ENCODE data around the gene SIX4. TPM values are rescaled to one million over a fixed set of nuclear protein-coding genes. Genes with fewer than 3 reads are reported as not detected.

SIX4 gene
- 0.07 and 0.13 TPM in 2 replicates for total RNA-seq (2013; cell fraction: nucleolus; rRNA removed)
- total RNA-seq (2014; rRNA removed) (0.05 and 0.06 TPM in 2 replicates), total RNA-seq (2014; rRNA removed; fragmentation: Illumina TruSeq; extraction: Trizol) (0.04 TPM in 1 of 2 replicates, not detected in the other), total RNA-seq (2021) (0.26 TPM in 1 of 2 replicates, not detected in the other), polyA plus RNA-seq (2011; rRNA removed) (0.06 and 0.07 TPM in 2 replicates), polyA plus RNA-seq (2014; fragmentation: Illumina TruSeq; extraction: Trizol) (0.04 TPM in 1 of 2 replicates, not detected in the other), polyA plus RNA-seq (2014; fragmentation: Nextera tagmentation; extraction: Ambion mirVana) (not detected), polyA plus RNA-seq (2014; rRNA removed) (not detected in 2 replicates), polyA plus RNA-seq (2016; fragmentation: Nextera tagmentation; extraction: Ambion mirVana) (not detected), polyA minus RNA-seq (2011; rRNA and poly(A)+ RNA removed) (under 0.01 TPM in 1 of 2 replicates, not detected in the other), Bru-seq, nascent RNA (percentile 12 among the genes with signal in this experiment), BruChase-seq, experiment 1, labeled RNA remaining after a 6-hour chase (percentile 15 among the genes with signal in this experiment), BruChase-seq, experiment 2, labeled RNA remaining after a 2-hour chase (percentile 25 among the genes with signal in this experiment)
- not detected for polyA plus RNA-seq (2011; ENCODE audit: low read depth)
- 0.07 TPM in 2 replicates for polyA plus RNA-seq (2011; cell fraction: cytosol; rRNA removed)
- polyA plus RNA-seq (2011; cell fraction: nucleus; rRNA removed) = 0.03 and 0.07 TPM in 2 replicates
- polyA plus RNA-seq (2012) = 0.07 TPM in 1 of 2 replicates, not detected in the other
- not detected in 2 replicates for polyA minus RNA-seq (2011; cell fraction: cytosol; rRNA and poly(A)+ RNA removed)
- polyA minus RNA-seq (2011; cell fraction: nucleus; rRNA and poly(A)+ RNA removed) = not detected in 2 replicates
- long read RNA-seq, experiment 1 = 0 reads
- long read RNA-seq, experiment 2 = 0 reads

DNA sequence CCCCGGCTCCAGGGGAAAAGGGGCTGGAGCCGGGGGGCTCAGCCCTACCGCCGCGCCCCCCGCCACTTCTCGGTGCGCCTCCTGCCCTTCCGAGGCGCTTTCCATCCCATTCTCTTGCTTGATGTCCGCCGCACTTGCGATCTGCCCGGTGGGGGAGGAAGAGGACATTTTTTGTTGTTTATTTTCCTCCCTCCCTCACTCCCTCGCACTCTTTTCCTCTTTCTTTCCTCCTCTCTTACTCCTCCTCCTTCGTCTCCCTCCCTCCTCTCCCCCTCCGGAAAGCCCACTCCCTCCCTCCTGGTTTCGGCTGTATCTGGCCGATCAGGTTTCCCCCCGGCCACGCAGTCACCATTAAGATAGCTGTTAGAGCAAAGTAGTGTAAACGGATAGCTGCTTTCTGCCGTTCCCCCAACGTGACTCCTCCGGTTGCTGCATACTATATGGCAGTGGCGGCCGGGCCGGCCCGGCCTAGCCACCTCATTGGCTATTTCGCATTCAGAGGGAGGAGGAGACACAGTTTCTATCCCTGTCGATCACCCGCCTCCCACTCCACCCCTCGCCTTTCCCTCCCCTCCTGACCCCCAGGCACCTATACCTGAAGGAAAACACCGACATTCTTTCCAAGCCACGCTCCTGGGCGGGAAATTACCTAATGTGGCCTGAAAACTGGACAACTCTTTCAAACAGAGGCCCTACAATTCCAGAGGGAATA lies at the start of gene SIX4:
SIX4 (minus strand) TSS at position 445 of the 712 bp plus-strand sequence; CDS start at position 168, 277 bp downstream.
- POLR2A ChIA-PET = no interaction called here
- 15% methylated on average over 29 of the region's 36 CpGs for WGBS (ENCODE audit: insufficient coverage, insufficient replicate concordance, low lambda C conversion rate, missing lambda C conversion rate)
- H3K79me2 ChIP-seq (ENCODE audit: control insufficient read depth, insufficient read depth, low read length) = no peaks in the 10 kb centered on the region
- peak within 1 kb of the TSS; percentile 98 for H3K4me2 ChIP-seq (ENCODE audit: control insufficient read depth, insufficient read depth)
- intact Hi-C loops (cut with micrococcal nuclease; ENCODE audit: unreplicated experiment) (loop anchor here (10.0 kb wide), 1 partner anchor 531 kb away; no protein-coding TSS in a partner anchor), in situ Hi-C loops (cut with MboI) (no loop called here)
- peaks cover 16 to 28% of the 10 kb centered on the region in 2 experiments for H3K27me3 ChIP-seq (replicated peaks in 1 of 2; ENCODE audit: control insufficient read depth in 2 of 2, insufficient read depth in 2 of 2, low read length in 1 of 2)
- no peaks in the 10 kb centered on the region for H3K9me3 ChIP-seq (replicated peaks; ENCODE audit: control insufficient read depth, insufficient read depth, low read length)
- DNase-seq (ENCODE audit: low read depth, low spot score) (no peak), FAIRE-seq (peak; percentile 7), ATAC-seq (peak; percentile 66)
- BruUV-seq (replicated peaks) = no TSS peak
- RAD21 ChIA-PET (ENCODE audit: unreplicated experiment) = no interaction called here
- peak within 1 kb of the TSS; percentile 42 for H2AFZ ChIP-seq (ENCODE audit: control insufficient read depth, low read depth, low read length)
- no peaks in the 10 kb centered on the region for H3K4me1 ChIP-seq (ENCODE audit: control insufficient read depth, insufficient read depth, low read length)
- no peaks in the 10 kb centered on the region for H3K36me3 ChIP-seq (ENCODE audit: control insufficient read depth in 2 of 2, insufficient read depth in 2 of 2, low read length in 1 of 2)
- H3K27ac ChIP-seq (ENCODE audit: control insufficient read depth, insufficient read depth) = no peak within 1 kb of the TSS
- CTCF ChIA-PET = no interaction called here
- H3K9ac ChIP-seq (ENCODE audit: control insufficient read depth, insufficient read depth, low read length) = peak within 1 kb of the TSS; percentile 8; the same call in 1 of the 2 replicates
- no peaks in the 10 kb centered on the region for H4K20me1 ChIP-seq (ENCODE audit: control insufficient read depth, insufficient read depth)
- H3K4me3 ChIP-seq = peak within 1 kb of the TSS; percentile 72
- SMC1A ChIA-PET (ENCODE audit: uncharacterized antibody, unreplicated experiment) = no interaction called here
- TF ChIP-seq STAT3 (IDR thresholded peaks at IDR 0.05; ENCODE audit: low read depth, low read length) = no peak
- TF ChIP-seq PBX3 (IDR thresholded peaks at IDR 0.05; ENCODE audit: insufficient replicate concordance, low read depth, low read length) = peak; percentile 34
- TF ChIP-seq NBN (IDR thresholded peaks at IDR 0.05) = no peak
- TF ChIP-seq HSF1 (IDR thresholded peaks at IDR 0.05; ENCODE audit: low read depth, low read length) = no peak
- TF ChIP-seq HDAC2 (IDR thresholded peaks at IDR 0.05) = no peak
- no peak for TF ChIP-seq NFIC (IDR thresholded peaks at IDR 0.05; ENCODE audit: low read depth, low read length)
- TF ChIP-seq E4F1 (IDR thresholded peaks at IDR 0.05; ENCODE audit: borderline replicate concordance, partially characterized antibody) = no peak
- no peak for TF ChIP-seq HDAC6 (IDR thresholded peaks at IDR 0.05; ENCODE audit: unreplicated experiment)
- TF ChIP-seq PKNOX1 (IDR thresholded peaks at IDR 0.05) = peak; percentile 80
- TF ChIP-seq PML (IDR thresholded peaks at IDR 0.05; ENCODE audit: low read length) = no peak
- 0 out of 2 replicates have a peak, but pooled peaks have one; percentile 7 for TF ChIP-seq MAX (IDR thresholded peaks at IDR 0.05; ENCODE audit: low read depth, low read length)
- no peak for TF ChIP-seq SUZ12 (IDR thresholded peaks at IDR 0.05; ENCODE audit: unreplicated experiment)
- no peak for TF ChIP-seq SUPT20H (IDR thresholded peaks at IDR 0.05; ENCODE audit: borderline replicate concordance, control insufficient read depth, low read depth, low read length)

Data from GM12878 (cell line).